HG03039 (cell line): ENCODE results near the gene TRAPPC12.
"Not testable (repeated sequence)": the region's sequence is repeated elsewhere in the genome, so short reads cannot be mapped to it uniquely, and the experiment has no call there.

ENCODE experiments used
- ATAC-seq: cut with Tn5 transposase; IDR thresholded peaks from one replicate; pipeline ENCODE4 v1.9.1; 2021; ENCODE audit warnings: mild to moderate bottlenecking, moderate library complexity; ENCODE audit not compliant: unreplicated experiment

The TRAPPC12 gene

GRCh38 chr2:3430740-3431490, 51.4 kb downstream of the TRAPPC12 start:
- ATAC-seq: no peak

GRCh38 chr2:3432067-3432466, 52.6 kb downstream of the TRAPPC12 start:
- ATAC-seq: no peak

- no peak for ATAC-seq
Observed at GRCh38 chr2:3432693-3433338, 53.3 kb downstream of the TRAPPC12 start.

GRCh38 chr2:3433339-3433699, 53.8 kb downstream of the TRAPPC12 start:
- no peak for ATAC-seq

- ATAC-seq: no peak
Observed at GRCh38 chr2:3433776-3434400, 54.4 kb downstream of the TRAPPC12 start.

- ATAC-seq: no peak
Observed at GRCh38 chr2:3434654-3435053, 55.2 kb downstream of the TRAPPC12 start.

GRCh38 chr2:3435445-3435844, 56.0 kb downstream of the TRAPPC12 start:
- ATAC-seq: no peak

- no peak for ATAC-seq
Observed at GRCh38 chr2:3440477-3440876, 61.0 kb downstream of the TRAPPC12 start.

- no peak for ATAC-seq
Observed at GRCh38 chr2:3441465-3441864, 62.0 kb downstream of the TRAPPC12 start.

GRCh38 chr2:3442185-3442584, 62.7 kb downstream of the TRAPPC12 start:
- ATAC-seq: peak; percentile 60

- no peak for ATAC-seq
Observed at GRCh38 chr2:3443083-3443482, 63.6 kb downstream of the TRAPPC12 start.

- ATAC-seq: no peak
Observed at GRCh38 chr2:3443506-3444084, 64.1 kb downstream of the TRAPPC12 start.

GRCh38 chr2:3445891-3446290, 66.4 kb downstream of the TRAPPC12 start:
- no peak for ATAC-seq

- no peak for ATAC-seq
Observed at GRCh38 chr2:3446381-3446780, 66.9 kb downstream of the TRAPPC12 start.

GRCh38 chr2:3447186-3447585, 67.7 kb downstream of the TRAPPC12 start:
- ATAC-seq: not testable (repeated sequence)

GRCh38 chr2:3447789-3448317, 68.4 kb downstream of the TRAPPC12 start:
- ATAC-seq: no peak

- not testable (repeated sequence) for ATAC-seq
Observed at GRCh38 chr2:3448441-3448911, 69.0 kb downstream of the TRAPPC12 start.

- ATAC-seq: no peak
Observed at GRCh38 chr2:3449086-3449485, 69.6 kb downstream of the TRAPPC12 start.

- no peak for ATAC-seq
Observed at GRCh38 chr2:3449936-3450335, 70.4 kb downstream of the TRAPPC12 start.

GRCh38 chr2:3450385-3451010, 71.0 kb downstream of the TRAPPC12 start:
- ATAC-seq: no peak

GRCh38 chr2:3451169-3451568, 71.7 kb downstream of the TRAPPC12 start:
- no peak for ATAC-seq
